ENCODE data around the gene DDRGK1.

DNA sequence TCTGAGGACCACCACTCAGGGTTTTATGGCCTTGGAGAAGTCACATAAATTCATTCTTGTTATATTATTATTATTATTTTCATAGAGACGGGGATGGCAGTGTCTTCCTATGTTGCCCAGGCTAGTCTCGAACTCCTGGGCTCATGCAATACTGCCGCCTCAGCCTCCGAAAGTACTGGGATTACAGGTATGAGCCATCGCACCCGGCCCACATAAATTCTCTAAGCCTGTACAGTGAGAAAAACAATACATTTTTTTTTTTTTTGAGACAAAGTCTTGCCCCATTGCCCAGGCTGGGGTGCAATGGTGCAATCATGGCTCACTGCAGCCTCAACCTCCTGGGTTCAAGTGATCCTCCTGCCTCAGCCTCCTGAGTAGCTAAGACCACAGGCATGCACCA, 44.1 kb downstream of the DDRGK1 start:
- TF ChIP-seq, protein P1, sequence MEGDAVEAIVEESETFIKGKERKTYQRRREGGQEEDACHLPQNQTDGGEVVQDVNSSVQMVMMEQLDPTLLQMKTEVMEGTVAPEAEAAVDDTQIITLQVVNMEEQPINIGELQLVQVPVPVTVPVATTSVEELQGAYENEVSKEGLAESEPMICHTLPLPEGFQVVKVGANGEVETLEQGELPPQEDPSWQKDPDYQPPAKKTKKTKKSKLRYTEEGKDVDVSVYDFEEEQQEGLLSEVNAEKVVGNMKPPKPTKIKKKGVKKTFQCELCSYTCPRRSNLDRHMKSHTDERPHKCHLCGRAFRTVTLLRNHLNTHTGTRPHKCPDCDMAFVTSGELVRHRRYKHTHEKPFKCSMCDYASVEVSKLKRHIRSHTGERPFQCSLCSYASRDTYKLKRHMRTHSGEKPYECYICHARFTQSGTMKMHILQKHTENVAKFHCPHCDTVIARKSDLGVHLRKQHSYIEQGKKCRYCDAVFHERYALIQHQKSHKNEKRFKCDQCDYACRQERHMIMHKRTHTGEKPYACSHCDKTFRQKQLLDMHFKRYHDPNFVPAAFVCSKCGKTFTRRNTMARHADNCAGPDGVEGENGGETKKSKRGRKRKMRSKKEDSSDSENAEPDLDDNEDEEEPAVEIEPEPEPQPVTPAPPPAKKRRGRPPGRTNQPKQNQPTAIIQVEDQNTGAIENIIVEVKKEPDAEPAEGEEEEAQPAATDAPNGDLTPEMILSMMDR (conservative IDR thresholded peaks at IDR 0.05; ENCODE audit: low read length) = no peak
- TF ChIP-seq EZH2phosphoT487 (IDR thresholded peaks at IDR 0.05; ENCODE audit: borderline replicate concordance) = no peak

Measured in Loucy (cell line).